H9 (cell line): Measurements from ENCODE around the gene AQP5. TPM values are rescaled to one million over a fixed set of nuclear protein-coding genes. Genes with fewer than 3 reads are reported as not detected.

Source experiments
- DNase-seq: peaks from one replicate; pipeline ENCODE4 v3.0.0-alpha.2; 2017
- H2AFZ ChIP-seq: one replicate; pipeline ENCODE4 v1.6.1; 2013; ENCODE audit warnings: mild to moderate bottlenecking, low read length, control low read depth, moderate library complexity
- H2AK5ac ChIP-seq: 2 replicates; pipeline ENCODE4 v1.6.1; 2013; ENCODE audit warnings: low read length, control low read depth, mixed read lengths; ENCODE audit not compliant: insufficient read length
- H2BK120ac ChIP-seq: one replicate; pipeline ENCODE4 v1.6.1; 2013; ENCODE audit warnings: low read depth, mild to moderate bottlenecking, low read length, control low read depth, inconsistent platforms; ENCODE audit not compliant: poor library complexity, severe bottlenecking
- H2BK12ac ChIP-seq: 2 replicates; pipeline ENCODE4 v1.6.1; 2013; ENCODE audit warnings: low read length, control low read depth, mixed read lengths, low read depth; ENCODE audit not compliant: insufficient read length
- H2BK15ac ChIP-seq: 2 replicates; pipeline ENCODE4 v1.6.1; 2013; ENCODE audit warnings: low read depth, low read length, control low read depth
- H2BK20ac ChIP-seq: one replicate; pipeline ENCODE4 v1.6.1; 2013; ENCODE audit warnings: low read depth, mild to moderate bottlenecking, low read length, control low read depth, inconsistent platforms; ENCODE audit not compliant: poor library complexity, severe bottlenecking
- H2BK5ac ChIP-seq: 2 replicates; pipeline ENCODE4 v1.6.1; 2013; ENCODE audit warnings: low read length, control low read depth, mixed read lengths; ENCODE audit not compliant: insufficient read length
- H3K14ac ChIP-seq: 2 replicates; pipeline ENCODE4 v1.6.1; 2013; ENCODE audit warnings: low read length, control low read depth; ENCODE audit not compliant: insufficient read depth
- H3K18ac ChIP-seq: 2 replicates; pipeline ENCODE4 v1.6.1; 2013; ENCODE audit warnings: low read depth, mild to moderate bottlenecking, mixed read lengths, low read length, control low read depth; ENCODE audit not compliant: insufficient read length
- H3K23ac ChIP-seq: 2 replicates; pipeline ENCODE4 v1.6.1; 2013; ENCODE audit warnings: low read length, control low read depth, mixed read lengths, low read depth; ENCODE audit not compliant: insufficient read length
- H3K23me2 ChIP-seq: 2 replicates; pipeline ENCODE4 v1.6.1; 2013; ENCODE audit warnings: low read depth, mild to moderate bottlenecking, mixed read lengths, low read length, control low read depth; ENCODE audit not compliant: insufficient read length, poor library complexity, severe bottlenecking
- H3K27ac ChIP-seq: 2 replicates; pipeline ENCODE4 v1.5.1; 2013; ENCODE audit warnings: low read length, control low read depth, mixed read lengths, low read depth; ENCODE audit not compliant: insufficient read length
- H3K27me3 ChIP-seq: 2 replicates; pipeline ENCODE4 v1.6.1; 2013; ENCODE audit warnings: low read length, control low read depth, inconsistent platforms; ENCODE audit not compliant: insufficient read depth
- H3K4ac ChIP-seq: 2 replicates; pipeline ENCODE4 v1.6.1; 2013; ENCODE audit warnings: low read depth, mild to moderate bottlenecking, control low read depth, inconsistent platforms, low read length, moderate library complexity
- H3K4me1 ChIP-seq: 2 replicates; pipeline ENCODE4 v1.6.1; 2013; ENCODE audit warnings: low read length, control low read depth, inconsistent platforms; ENCODE audit not compliant: insufficient read depth
- H3K4me2 ChIP-seq: 2 replicates; pipeline ENCODE4 v1.6.1; 2013; ENCODE audit warnings: low read length, control low read depth, mixed read lengths; ENCODE audit not compliant: insufficient read length, insufficient read depth
- H3K56ac ChIP-seq: 2 replicates; pipeline ENCODE4 v1.6.1; 2013; ENCODE audit warnings: low read depth, mild to moderate bottlenecking, mixed read lengths, low read length, control low read depth; ENCODE audit not compliant: insufficient read length
- H3K79me1 ChIP-seq: 2 replicates; pipeline ENCODE4 v1.6.1; 2013; ENCODE audit warnings: low read depth, mild to moderate bottlenecking, moderate library complexity, low read length, control low read depth, inconsistent platforms; ENCODE audit not compliant: insufficient read depth, poor library complexity, severe bottlenecking
- H3K79me2 ChIP-seq: 2 replicates; pipeline ENCODE4 v1.6.1; 2013; ENCODE audit warnings: low read length, control low read depth, inconsistent platforms; ENCODE audit not compliant: insufficient read depth
- H3K9ac ChIP-seq: 2 replicates; pipeline ENCODE4 v1.6.1; 2013; ENCODE audit warnings: low read length, control low read depth, mixed read lengths; ENCODE audit not compliant: insufficient read length; ENCODE audit errors: extremely low read depth
- H3K9me3 ChIP-seq: one replicate; pipeline ENCODE4 v1.6.1; 2013; ENCODE audit warnings: low read depth, low read length, inconsistent platforms; ENCODE audit not compliant: control insufficient read depth
- H3T11ph ChIP-seq: one replicate; pipeline ENCODE4 v1.6.1; 2013; ENCODE audit warnings: mild to moderate bottlenecking, low read length, control low read depth, inconsistent platforms
- H4K20me1 ChIP-seq: one replicate; pipeline ENCODE4 v1.6.1; 2013; ENCODE audit not compliant: control insufficient read depth, insufficient read length, insufficient read depth
- H4K5ac ChIP-seq: 2 replicates; pipeline ENCODE4 v1.6.1; 2013; ENCODE audit warnings: low read depth, mild to moderate bottlenecking, mixed read lengths, low read length, control low read depth; ENCODE audit not compliant: insufficient read length
- H4K8ac ChIP-seq: replicated peaks from 2 replicates; pipeline ENCODE4 v1.6.1; 2013; ENCODE audit warnings: low read length, control low read depth, mixed read lengths, low read depth; ENCODE audit not compliant: insufficient read length
- H4K91ac ChIP-seq: 2 replicates; pipeline ENCODE4 v1.6.1; 2013; ENCODE audit warnings: low read depth, mild to moderate bottlenecking, moderate library complexity, mixed read lengths, low read length, control low read depth; ENCODE audit not compliant: insufficient read length
- H3K27ac Mint-ChIP-seq, 3 experiments: 2 replicates in 2 of 3; 3 replicates in 1 of 3; pipeline ENCODE4 v1.8.0; 2020 to 2021; ENCODE audit warnings: mixed read lengths in 3 of 3, mild to moderate bottlenecking in 1 of 3, moderate library complexity in 1 of 3
- H3K27me3 Mint-ChIP-seq: 2 replicates; pipeline ENCODE4 v1.8.0; 2021; ENCODE audit warnings: low read depth, mild to moderate bottlenecking, moderate library complexity, mixed read lengths
- H3K36me3 Mint-ChIP-seq, 3 experiments: 2 replicates in 2 of 3; 3 replicates in 1 of 3; pipeline ENCODE4 v1.8.0; 2020 to 2021; ENCODE audit warnings: low read depth in 3 of 3, mixed read lengths in 3 of 3; ENCODE audit not compliant: insufficient read depth in 1 of 3
- H3K4me1 Mint-ChIP-seq, 2 experiments: 2 replicates each; pipeline ENCODE4 v1.8.0; 2020; ENCODE audit warnings: mixed read lengths in 2 of 2
- H3K4me3 Mint-ChIP-seq, 2 experiments: 2 replicates in 1 of 2; 3 replicates in 1 of 2; pipeline ENCODE4 v1.8.0; 2020 to 2021; ENCODE audit warnings: mild to moderate bottlenecking in 2 of 2, mixed read lengths in 2 of 2, moderate library complexity in 1 of 2
- H3K9me3 Mint-ChIP-seq, 2 experiments: 2 replicates in 1 of 2; 3 replicates in 1 of 2; pipeline ENCODE4 v1.8.0; 2020; ENCODE audit warnings: mild to moderate bottlenecking in 2 of 2, mixed read lengths in 2 of 2, moderate library complexity in 1 of 2
- WGBS: extraction: QIAGEN DNeasy Blood & Tissue Kit; methylation state at CpG from one replicate; pipeline ENCODE4 v1.1.7; 2013; ENCODE audit warnings: missing lambda C conversion rate, low lambda C conversion rate, mixed read lengths; ENCODE audit not compliant: insufficient read length; ENCODE audit errors: extremely low coverage; 5-methylcytosine and 5-hydroxymethylcytosine counted together
- total RNA-seq: library from RNA; stranded (reverse); gene quantifications from 2 replicates; pipeline ENCODE4 v1.2.1, GENCODE V29; 2021
- TF ChIP-seq, protein P1 (sequence below): fragments of 200-600 bp; sonication (generic); conservative IDR thresholded peaks from 3 replicates; pipeline ENCODE4 v1.8.0; 2021; ENCODE audit warnings: antibody characterized with exemption, mild to moderate bottlenecking

AQP5 gene
- total RNA-seq, 1 experiment from 2014 or later: 2.8 TPM

GRCh38 chr12:49942512-49942893, 19.2 kb upstream of the AQP5 start:
- Histone ChIP-seq H4K8ac (no peak overlapping the region), H3K79me1 (no peaks in the 10 kb centered on the region), H4K5ac (no peak overlapping the region), H4K91ac (no peak overlapping the region), H2BK5ac (no peak overlapping the region), H3K18ac (peak overlapping the region; percentile 27), H3K56ac (no peak overlapping the region), H3K23ac (no peak overlapping the region), H3K9ac (no peak overlapping the region), H3K4me2 (no peak overlapping the region), H2AFZ (no peak overlapping the region), H2BK15ac (no peak overlapping the region), H3K27ac (no peak overlapping the region), H3K79me2 (no peaks in the 10 kb centered on the region), H3K4me1 (no peaks in the 10 kb centered on the region; the same call in 1 of the 2 replicates), H2BK20ac (no peak overlapping the region), H3K27me3 (no peaks in the 10 kb centered on the region), H4K20me1 (no peaks in the 10 kb centered on the region), H2BK12ac (no peak overlapping the region), H3K4ac (no peak overlapping the region), H2BK120ac (no peak overlapping the region), H3K9me3 (no peaks in the 10 kb centered on the region), H3K14ac (no peak overlapping the region), H2AK5ac (no peak overlapping the region), H3T11ph (no peak overlapping the region), H3K23me2 (peaks cover 5% of the 10 kb centered on the region)
- H3K4me1 Mint-ChIP-seq: peaks cover 34 to 54% of the 10 kb centered on the region in 2 experiments
- H3K4me3 Mint-ChIP-seq: peak overlapping the region in 1 of 2 experiments; percentile 47; a peak in 2 of 5 replicates
- TF ChIP-seq, protein P1, sequence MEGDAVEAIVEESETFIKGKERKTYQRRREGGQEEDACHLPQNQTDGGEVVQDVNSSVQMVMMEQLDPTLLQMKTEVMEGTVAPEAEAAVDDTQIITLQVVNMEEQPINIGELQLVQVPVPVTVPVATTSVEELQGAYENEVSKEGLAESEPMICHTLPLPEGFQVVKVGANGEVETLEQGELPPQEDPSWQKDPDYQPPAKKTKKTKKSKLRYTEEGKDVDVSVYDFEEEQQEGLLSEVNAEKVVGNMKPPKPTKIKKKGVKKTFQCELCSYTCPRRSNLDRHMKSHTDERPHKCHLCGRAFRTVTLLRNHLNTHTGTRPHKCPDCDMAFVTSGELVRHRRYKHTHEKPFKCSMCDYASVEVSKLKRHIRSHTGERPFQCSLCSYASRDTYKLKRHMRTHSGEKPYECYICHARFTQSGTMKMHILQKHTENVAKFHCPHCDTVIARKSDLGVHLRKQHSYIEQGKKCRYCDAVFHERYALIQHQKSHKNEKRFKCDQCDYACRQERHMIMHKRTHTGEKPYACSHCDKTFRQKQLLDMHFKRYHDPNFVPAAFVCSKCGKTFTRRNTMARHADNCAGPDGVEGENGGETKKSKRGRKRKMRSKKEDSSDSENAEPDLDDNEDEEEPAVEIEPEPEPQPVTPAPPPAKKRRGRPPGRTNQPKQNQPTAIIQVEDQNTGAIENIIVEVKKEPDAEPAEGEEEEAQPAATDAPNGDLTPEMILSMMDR: no peak
- DNase-seq: no peak
- no peak overlapping the region for H3K27ac Mint-ChIP-seq
- no CpG with 5 or more reads among the region's 3 CpGs for WGBS
- no peaks in the 10 kb centered on the region for H3K9me3 Mint-ChIP-seq
- peaks cover 27% of the 10 kb centered on the region for H3K27me3 Mint-ChIP-seq
- H3K36me3 Mint-ChIP-seq: no peaks in the 10 kb centered on the region; a peak in 1 of 7 replicates
